ENCODE measurements around the gene OLIG1. TPM values are rescaled to one million over a fixed set of nuclear protein-coding genes. Genes with fewer than 3 reads are reported as not detected.
A peak's percentile ranks its signal among the peaks of the same experiment; 100 is the strongest.

The OLIG1 gene
- total and polyA plus RNA-seq, 2 of the 8 experiments (the other 6 are each of a cell fraction or from before 2014, with no cell fraction given): 0.65 to 1.2 TPM

DNA sequence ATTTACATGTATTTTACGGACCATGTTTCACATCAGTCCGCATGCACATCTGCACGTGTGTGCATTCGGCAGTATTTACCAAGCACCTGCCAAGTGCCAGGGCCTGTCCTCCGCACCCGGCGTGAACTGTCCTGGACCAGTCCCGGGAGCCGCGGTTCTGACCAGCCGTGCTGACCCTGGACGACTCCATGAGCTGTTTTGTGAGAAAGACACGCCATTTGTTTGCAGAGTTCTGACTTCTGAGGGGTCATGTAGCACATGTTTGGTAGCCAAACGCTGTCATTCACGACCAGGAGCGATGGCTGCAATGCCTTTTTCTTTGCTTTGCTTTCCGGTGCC lies 47.5 kb upstream of the OLIG1 start:
- Histone ChIP-seq H3K4me2 (ENCODE audit: insufficient read depth in 1 of 2, low read depth in 2 of 2, low read length in 2 of 2) (peak overlapping the region; percentile 66 to 95), H2BK5ac (ENCODE audit: low read depth, low read length) (peak overlapping the region; percentile 5; the same call in 1 of the 2 replicates), H4K8ac (ENCODE audit: extremely low read depth, insufficient read depth, low read length) (no peak overlapping the region), H3K23ac (ENCODE audit: insufficient read length) (no peak overlapping the region), H4K20me1 (replicated peaks in 1 of 2; ENCODE audit: control insufficient read depth in 1 of 2, insufficient read depth in 2 of 2, low read length in 2 of 2) (peaks cover 7 to 14% of the 10 kb centered on the region in 2 experiments), H3K36me3 (ENCODE audit: control insufficient read depth in 2 of 4, insufficient read depth in 4 of 4, low read length in 3 of 4) (peaks cover 0 to 4% (median 0%) of the 10 kb centered on the region in 4 experiments; a peak in 1 of 8 replicates), H3K56ac (replicated peaks; ENCODE audit: insufficient read length, low read depth, low read length) (no peak overlapping the region), H2BK12ac (ENCODE audit: low read depth, low read length) (no peak overlapping the region), H4K5ac (ENCODE audit: insufficient read length, low read depth, low read length) (no peak overlapping the region), H3K27me3 (replicated peaks in 1 of 4; ENCODE audit: control insufficient read depth in 3 of 4, extremely low read depth in 1 of 4, insufficient read depth in 3 of 4, low read length in 3 of 4) (peaks cover 83 to 99% (median 95%) of the 10 kb centered on the region in 4 experiments), H2BK15ac (ENCODE audit: low read length) (no peak overlapping the region), H2BK20ac (ENCODE audit: low read length) (no peak overlapping the region), H3K9ac (replicated peaks in 1 of 4; ENCODE audit: extremely low read depth in 1 of 4, low read depth in 3 of 4, low read length in 3 of 4) (no peak overlapping the region), H2BK120ac (replicated peaks; ENCODE audit: low read depth, low read length) (no peak overlapping the region), H3K4me1 (replicated peaks in 1 of 4; ENCODE audit: control insufficient read depth in 3 of 4, insufficient read depth in 4 of 4, low read length in 3 of 4) (peaks cover 6 to 25% (median 21%) of the 10 kb centered on the region in 4 experiments), H3K9me3 (ENCODE audit: insufficient read depth in 2 of 2, low read depth in 1 of 2, low read length in 1 of 2) (no peaks in the 10 kb centered on the region; a peak in 1 of 4 replicates), H2AK5ac (ENCODE audit: low read depth, low read length) (no peak overlapping the region), H3K4me3 (ENCODE audit: extremely low read depth in 1 of 4, insufficient read depth in 2 of 4, low read depth in 3 of 4, low read length in 4 of 4) (peak overlapping the region in 1 of 4 experiments; percentile 70; a peak in 4 of 8 replicates), H2AFZ (ENCODE audit: low read length) (no peak overlapping the region), H3K14ac (ENCODE audit: insufficient read length) (no peak overlapping the region), H3K79me2 (ENCODE audit: control insufficient read depth in 1 of 2, insufficient read depth in 2 of 2, low read length in 2 of 2) (no peaks in the 10 kb centered on the region), H3K27ac (ENCODE audit: low read depth, low read length) (no peak overlapping the region), H3K23me2 (ENCODE audit: low read depth, low read length) (peaks cover 16% of the 10 kb centered on the region), H3K79me1 (ENCODE audit: low read depth, low read length) (no peaks in the 10 kb centered on the region), H3K4ac (replicated peaks; ENCODE audit: insufficient read length, low read depth, low read length) (no peak overlapping the region), H4K91ac (replicated peaks; ENCODE audit: insufficient read length, low read length) (no peak overlapping the region), H3K18ac (ENCODE audit: extremely low read depth, low read length) (no peak overlapping the region)
- FAIRE-seq: no peak
- TF ChIP-seq SIN3A (conservative IDR thresholded peaks at IDR 0.05 in 1 of 2, IDR thresholded peaks at IDR 0.05 in 1 of 2; ENCODE audit: low read depth in 1 of 2, low read length in 2 of 2): no peak
- peak; percentile 23 for TF ChIP-seq RNF2 (IDR thresholded peaks at IDR 0.05; ENCODE audit: borderline replicate concordance, low read depth, low read length, missing control alignments, poor library complexity, severe bottlenecking)
- no peak for DNase-seq (ENCODE audit: low read depth in 1 of 2, low spot score in 2 of 2)
- ChIA-PET CTCF (ENCODE audit: partially characterized antibody) (interaction anchor here (0.9 to 6.0 kb wide), 9 partner anchors 12 to 104 kb away, joined by 3 to 44 read pairs (median 4); no protein-coding TSS in a partner anchor), POLR2A (ENCODE audit: partially characterized antibody) (no interaction called here)
- WGBS, 2 experiments (ENCODE audit: extremely low coverage in 1 of 2, insufficient coverage in 1 of 2, insufficient read length in 1 of 2, insufficient replicate concordance in 2 of 2, low coverage in 1 of 2, low lambda C conversion rate in 2 of 2, missing lambda C conversion rate in 1 of 2): 28% methylated on average over 17 of the region's 17 CpGs; no CpG with 5 or more reads in 1 of the 2 experiments

Measured in H1 (cell line).